ENCODE data around the gene TEX19. TPM values are rescaled to one million over a fixed set of nuclear protein-coding genes. Genes with fewer than 3 reads are reported as not detected.
A peak's percentile ranks its signal among the peaks of the same experiment; 100 is the strongest.

Gene TEX19
- total and polyA plus RNA-seq, 9 of the 15 experiments (the other 6 are each of a cell fraction or from before 2014, with no cell fraction given), result 0.10 to 4.9 (median 1.9) TPM

GRCh38 chr17:82325286-82326180 is 33.5 kb upstream of the TEX19 start:
- H3K9ac ChIP-seq (ENCODE audit: insufficient read depth in 1 of 2, low read depth in 2 of 2, low read length in 2 of 2), result peak overlapping the region in 1 of 2 experiments; percentile 71; a peak in 2 of 4 replicates
- no peaks in the 10 kb centered on the region for H3K27me3 ChIP-seq (ENCODE audit: control insufficient read depth in 2 of 2, insufficient read depth in 2 of 2, low read length in 2 of 2)
- peaks cover 51 to 97% of the 10 kb centered on the region in 2 experiments for H3K4me1 ChIP-seq (replicated peaks in 1 of 2; ENCODE audit: control insufficient read depth in 2 of 2, insufficient read depth in 2 of 2, low read length in 2 of 2)
- POLR2A ChIA-PET, result interaction anchor here (0.5 to 0.9 kb wide), 3 partner anchors 34 to 400 kb away, joined by 3 to 4 read pairs (median 3); no protein-coding TSS in a partner anchor
- no peaks in the 10 kb centered on the region for H3K9me3 ChIP-seq (replicated peaks; ENCODE audit: control insufficient read depth, insufficient read depth, low read depth, low read length)
- BruUV-seq (replicated peaks), result no TSS peak
- H3K4me2 ChIP-seq (ENCODE audit: insufficient read depth, low read length), result no peak overlapping the region
- no peak overlapping the region for H3K4me3 ChIP-seq
- H3K79me2 ChIP-seq (ENCODE audit: control insufficient read depth, insufficient read depth, low read length), result no peaks in the 10 kb centered on the region
- CTCF ChIA-PET (ENCODE audit: low intra/inter-chr PET ratio), result no interaction called here
- FAIRE-seq, result no peak
- in situ Hi-C loops (cut with MboI), result no loop called here
- no peaks in the 10 kb centered on the region for H3K9me1 ChIP-seq (ENCODE audit: control insufficient read depth, insufficient read depth, low read length)
- H3K36me3 ChIP-seq (ENCODE audit: control insufficient read depth, insufficient read depth, low read length), result no peaks in the 10 kb centered on the region
- no peaks in the 10 kb centered on the region for H4K20me1 ChIP-seq (replicated peaks; ENCODE audit: control insufficient read depth, insufficient read depth, low read length)
- 0 out of 2 replicates have a peak overlapping the region, but pooled peaks have one; percentile 56 for H2AFZ ChIP-seq (ENCODE audit: low read depth, low read length)
- no peak overlapping the region; the same call in 2 of the 3 replicates for H3K27ac ChIP-seq (ENCODE audit: extremely low read depth, low read depth, low read length)
- intact Hi-C loops (cut with micrococcal nuclease), result no loop called here
- DNase-seq (ENCODE audit: extremely low read depth in 1 of 4, low spot score in 3 of 4), result no peak
- no peak for TF ChIP-seq NRF1 (conservative IDR thresholded peaks at IDR 0.05 in 1 of 2, IDR thresholded peaks at IDR 0.05 in 1 of 2)
- TF ChIP-seq L3MBTL2 (IDR thresholded peaks at IDR 0.05), result 0 out of 2 replicates have a peak, but pooled peaks have one; percentile 7
- peak; percentile 36; the same call in 1 of the 2 replicates for TF ChIP-seq MAX (CRISPR knock-in tag; IDR thresholded peaks at IDR 0.05)
- ATAC-seq, result no peak
- WGBS (ENCODE audit: insufficient coverage, low coverage, missing lambda C conversion rate), result 76% methylated on average over 27 of the region's 30 CpGs
